Loucy (cell line): ENCODE data around the gene APBB2.
"Not testable (repeated sequence)": the region's sequence is repeated elsewhere in the genome, so short reads cannot be mapped to it uniquely, and the experiment has no call there.

Source experiments
- H2AFZ ChIP-seq: fragments of 200-600 bp; sonication (generic); 2 replicates; pipeline ENCODE4 v1.6.0; 2016; ENCODE audit warnings: antibody characterized with exemption, mild to moderate bottlenecking, low read length, moderate library complexity
- H3F3A ChIP-seq: fragments of 200-600 bp; 2 replicates; pipeline ENCODE4 v1.6.0; 2016; ENCODE audit warnings: antibody characterized with exemption, low read depth, mild to moderate bottlenecking
- H3K27me3 ChIP-seq: fragments of 200-600 bp; sonication (generic); 2 replicates; pipeline ENCODE4 v1.6.1; 2014; ENCODE audit warnings: low read length, mild to moderate bottlenecking; ENCODE audit not compliant: insufficient read depth, poor library complexity, severe bottlenecking
- H3K36me3 ChIP-seq: fragments of 200-600 bp; sonication (generic); 2 replicates; pipeline ENCODE4 v1.6.1; 2016; ENCODE audit warnings: low read length; ENCODE audit not compliant: insufficient read depth
- H3K4me1 ChIP-seq: fragments of 200-600 bp; sonication (generic); 2 replicates; pipeline ENCODE4 v1.5.1; 2014; ENCODE audit warnings: low read length, mild to moderate bottlenecking; ENCODE audit not compliant: insufficient read depth, poor library complexity, severe bottlenecking
- H3K4me2 ChIP-seq: fragments of 200-600 bp; sonication (generic); 2 replicates; pipeline ENCODE4 v1.6.0; 2014; ENCODE audit warnings: antibody characterized with exemption, low read length, low read depth, mild to moderate bottlenecking; ENCODE audit not compliant: poor library complexity, severe bottlenecking
- H3K4me3 ChIP-seq: fragments of 200-600 bp; sonication (generic); 2 replicates; pipeline ENCODE4 v1.5.1; 2014; ENCODE audit warnings: low read length, mild to moderate bottlenecking, mixed read lengths; ENCODE audit not compliant: poor library complexity, severe bottlenecking
- H3K79me2 ChIP-seq: fragments of 200-600 bp; sonication (generic); 2 replicates; pipeline ENCODE4 v1.6.1; 2014; ENCODE audit warnings: low read length; ENCODE audit not compliant: insufficient read depth
- H3K9ac ChIP-seq: fragments of 200-600 bp; sonication (generic); 2 replicates; pipeline ENCODE4 v1.6.0; 2014; ENCODE audit warnings: mild to moderate bottlenecking, low read depth, low read length, moderate library complexity; ENCODE audit not compliant: poor library complexity, severe bottlenecking
- H3K9me2 ChIP-seq: fragments of 200-600 bp; sonication (generic); replicated peaks from 2 replicates; pipeline ENCODE4 v1.6.1; 2016; ENCODE audit warnings: low read depth, low read length, mixed read lengths
- H3K9me3 ChIP-seq: fragments of 200-600 bp; sonication (generic); 2 replicates; pipeline ENCODE4 v1.6.1; 2014; ENCODE audit warnings: mild to moderate bottlenecking, antibody characterized with exemption, low read length, low read depth; ENCODE audit not compliant: insufficient read depth
- H4K20me1 ChIP-seq: fragments of 200-600 bp; sonication (generic); 2 replicates; pipeline ENCODE4 v1.6.0; 2014; ENCODE audit warnings: antibody characterized with exemption, low read length, mild to moderate bottlenecking; ENCODE audit not compliant: insufficient read depth, poor library complexity, severe bottlenecking
- EZH2phosphoT487 ChIP-seq: fragments of 200-600 bp; IDR thresholded peaks from 2 replicates; pipeline ENCODE4 v1.6.1; 2018; ENCODE audit warnings: antibody characterized with exemption, mild to moderate bottlenecking, moderate library complexity, borderline replicate concordance
- TF ChIP-seq, protein P1 (sequence below): fragments of 200-600 bp; sonication (generic); conservative IDR thresholded peaks from 2 replicates; pipeline ENCODE4 v1.5.1; 2014; ENCODE audit warnings: mild to moderate bottlenecking, antibody characterized with exemption, low read length

The APBB2 gene

DNA sequence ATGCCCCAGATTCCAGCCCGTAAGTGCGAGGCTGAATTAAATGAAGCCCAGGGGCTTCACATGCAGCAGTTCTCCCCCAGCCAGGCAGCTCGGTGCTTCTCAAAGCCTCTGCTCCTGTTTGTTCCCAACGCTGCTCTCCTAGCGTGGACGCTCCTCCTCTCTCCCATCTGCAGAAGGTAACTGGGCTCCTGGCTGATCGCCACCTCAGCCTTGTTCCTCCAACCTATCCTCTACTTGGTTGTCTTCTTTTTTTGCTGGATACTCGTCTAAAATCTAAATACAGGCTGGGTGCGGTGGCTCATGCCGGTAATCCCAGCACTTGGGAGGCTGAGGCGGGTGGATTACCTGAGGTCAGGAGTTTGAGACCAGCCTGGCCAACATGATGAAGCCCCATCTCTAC is 394.2 kb downstream of the APBB2 start:
- TF ChIP-seq EZH2phosphoT487, result no peak

DNA sequence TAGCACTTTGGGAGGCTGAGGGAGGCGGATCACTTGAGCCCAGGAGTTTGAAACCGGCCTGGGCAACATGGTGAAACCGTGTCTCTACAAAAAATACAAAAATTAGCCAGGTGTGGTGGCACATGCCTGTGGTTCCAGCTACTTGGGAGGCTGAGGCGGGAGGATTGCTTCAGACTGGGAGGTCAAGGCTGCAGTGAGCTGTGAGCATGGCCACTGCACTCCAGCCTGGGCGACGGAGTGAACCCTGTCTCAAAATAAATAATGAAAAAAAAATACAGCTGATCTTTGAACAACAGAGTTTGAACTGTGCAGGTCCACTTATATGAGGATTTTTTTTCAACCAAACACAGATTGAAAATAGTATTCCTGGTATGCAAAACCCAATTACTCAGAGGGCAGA is 397.2 kb downstream of the APBB2 start:
- not testable (repeated sequence) for H3K36me3 ChIP-seq

More for the DNA sequence above, 394.2 kb downstream of the APBB2 start:
- H2AFZ ChIP-seq, result no peak overlapping the region
- no peak overlapping the region for H3K9ac ChIP-seq
- H3K36me3 ChIP-seq, result no peaks in the 10 kb centered on the region
- H4K20me1 ChIP-seq, result no peaks in the 10 kb centered on the region
- no peaks in the 10 kb centered on the region for H3K9me2 ChIP-seq
- no peaks in the 10 kb centered on the region for H3K27me3 ChIP-seq
- no peak overlapping the region for H3K4me2 ChIP-seq
- no peaks in the 10 kb centered on the region for H3F3A ChIP-seq
- H3K9me3 ChIP-seq, result no peaks in the 10 kb centered on the region
- H3K4me1 ChIP-seq, result no peaks in the 10 kb centered on the region
- H3K4me3 ChIP-seq, result no peak overlapping the region
- H3K79me2 ChIP-seq, result no peaks in the 10 kb centered on the region

DNA sequence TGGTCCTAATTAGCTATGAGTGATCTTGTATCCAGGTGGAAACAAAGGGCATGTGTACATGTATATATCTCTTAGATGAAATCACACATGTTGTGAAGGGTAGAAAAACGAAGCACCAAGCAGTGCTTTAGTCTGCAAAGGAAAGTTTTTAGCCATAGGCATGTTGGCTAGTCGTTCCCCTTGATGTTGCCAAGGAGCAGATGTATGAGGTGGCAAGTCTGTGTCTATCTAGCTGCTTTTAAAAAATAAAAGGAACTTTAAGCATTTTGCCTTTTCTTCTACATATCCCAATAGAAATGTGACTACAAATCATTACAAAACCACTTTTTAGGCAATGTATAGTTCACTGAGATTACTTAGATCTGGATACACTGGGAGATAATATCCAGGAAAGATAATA is 401.5 kb downstream of the APBB2 start:
- TF ChIP-seq EZH2phosphoT487, result no peak
- TF ChIP-seq, protein P1, sequence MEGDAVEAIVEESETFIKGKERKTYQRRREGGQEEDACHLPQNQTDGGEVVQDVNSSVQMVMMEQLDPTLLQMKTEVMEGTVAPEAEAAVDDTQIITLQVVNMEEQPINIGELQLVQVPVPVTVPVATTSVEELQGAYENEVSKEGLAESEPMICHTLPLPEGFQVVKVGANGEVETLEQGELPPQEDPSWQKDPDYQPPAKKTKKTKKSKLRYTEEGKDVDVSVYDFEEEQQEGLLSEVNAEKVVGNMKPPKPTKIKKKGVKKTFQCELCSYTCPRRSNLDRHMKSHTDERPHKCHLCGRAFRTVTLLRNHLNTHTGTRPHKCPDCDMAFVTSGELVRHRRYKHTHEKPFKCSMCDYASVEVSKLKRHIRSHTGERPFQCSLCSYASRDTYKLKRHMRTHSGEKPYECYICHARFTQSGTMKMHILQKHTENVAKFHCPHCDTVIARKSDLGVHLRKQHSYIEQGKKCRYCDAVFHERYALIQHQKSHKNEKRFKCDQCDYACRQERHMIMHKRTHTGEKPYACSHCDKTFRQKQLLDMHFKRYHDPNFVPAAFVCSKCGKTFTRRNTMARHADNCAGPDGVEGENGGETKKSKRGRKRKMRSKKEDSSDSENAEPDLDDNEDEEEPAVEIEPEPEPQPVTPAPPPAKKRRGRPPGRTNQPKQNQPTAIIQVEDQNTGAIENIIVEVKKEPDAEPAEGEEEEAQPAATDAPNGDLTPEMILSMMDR, result no peak
- H3K4me2 ChIP-seq, result no peak overlapping the region
- no peaks in the 10 kb centered on the region for H3K9me3 ChIP-seq

More for the DNA sequence above, 397.2 kb downstream of the APBB2 start:
- H3K27me3 ChIP-seq, H3K9me2 ChIP-seq, H3K9ac ChIP-seq, H3K9me3 ChIP-seq, H3K79me2 ChIP-seq, H3K4me2 ChIP-seq, H3K4me3 ChIP-seq, H2AFZ ChIP-seq, H4K20me1 ChIP-seq, H3K4me1 ChIP-seq, H3F3A ChIP-seq: not testable (repeated sequence)

DNA sequence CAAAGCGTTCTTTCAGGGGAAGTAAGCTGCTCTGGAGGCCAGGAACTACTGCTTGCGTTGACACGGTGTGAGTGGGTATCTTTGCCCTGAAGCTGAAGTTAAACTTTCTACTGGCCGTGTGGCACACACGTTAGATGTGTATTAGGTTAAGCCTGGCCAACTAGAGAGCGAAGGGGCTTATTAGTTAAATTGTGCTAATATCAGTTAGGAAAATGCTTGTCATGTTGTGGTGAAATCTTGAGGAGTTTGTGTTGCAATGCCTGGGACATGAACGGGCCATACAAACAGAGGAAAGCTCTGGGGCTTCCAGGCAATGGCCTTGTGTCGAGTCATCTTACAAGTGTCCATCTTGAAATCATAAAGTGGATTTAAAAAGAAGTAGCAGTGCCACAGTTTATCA is 402.0 kb downstream of the APBB2 start:
- no peaks in the 10 kb centered on the region for H3K79me2 ChIP-seq
- no peaks in the 10 kb centered on the region for H3K9me2 ChIP-seq
- H3K4me3 ChIP-seq, result no peak overlapping the region
- H3F3A ChIP-seq, result no peaks in the 10 kb centered on the region
- H2AFZ ChIP-seq, result no peak overlapping the region
- H3K4me1 ChIP-seq, result no peaks in the 10 kb centered on the region
- TF ChIP-seq, protein P1, result no peak
- no peak for TF ChIP-seq EZH2phosphoT487
- no peak overlapping the region for H3K9ac ChIP-seq
- no peak overlapping the region for H3K4me2 ChIP-seq
- no peaks in the 10 kb centered on the region for H4K20me1 ChIP-seq
- H3K9me3 ChIP-seq, result no peaks in the 10 kb centered on the region
- no peaks in the 10 kb centered on the region for H3K27me3 ChIP-seq
- no peaks in the 10 kb centered on the region for H3K36me3 ChIP-seq

More for the DNA sequence above, 401.5 kb downstream of the APBB2 start:
- H3K27me3 ChIP-seq, result no peaks in the 10 kb centered on the region
- no peaks in the 10 kb centered on the region for H4K20me1 ChIP-seq
- H2AFZ ChIP-seq, result no peak overlapping the region
- no peaks in the 10 kb centered on the region for H3K79me2 ChIP-seq
- no peaks in the 10 kb centered on the region for H3K9me2 ChIP-seq
- H3K9ac ChIP-seq, result no peak overlapping the region
- no peaks in the 10 kb centered on the region for H3K4me1 ChIP-seq
- H3F3A ChIP-seq, result no peaks in the 10 kb centered on the region
- H3K4me3 ChIP-seq, result no peak overlapping the region
- no peaks in the 10 kb centered on the region for H3K36me3 ChIP-seq
